VCaP (cell line): ENCODE data around the gene GGACT.

ENCODE experiments used
- H3K27ac ChIP-seq: fragments of 450-650 bp; 2 replicates; pipeline ENCODE4 v1.5.1; 2017
- CTCF ChIP-seq: fragments of 450-650 bp; conservative IDR thresholded peaks from 2 replicates; pipeline ENCODE4 v1.5.1; 2017; ENCODE audit warnings: mild to moderate bottlenecking, moderate library complexity

GGACT gene

GRCh38 chr13:100522618-100523309 is 65.8 kb downstream of the GGACT start:
- TF ChIP-seq CTCF, result no peak
- H3K27ac ChIP-seq, result no peak overlapping the region

- TF ChIP-seq CTCF, result no peak
- H3K27ac ChIP-seq, result no peak overlapping the region
Observed at GRCh38 chr13:100521851-100522617, 66.6 kb downstream of the GGACT start.

- TF ChIP-seq CTCF, result no peak
- H3K27ac ChIP-seq, result no peak overlapping the region
Observed at GRCh38 chr13:100520936-100521850, 67.4 kb downstream of the GGACT start.

- TF ChIP-seq CTCF, result no peak
Observed at GRCh38 chr13:100519626-100520025, 69.0 kb downstream of the GGACT start.

GRCh38 chr13:100518394-100519062 is 70.1 kb downstream of the GGACT start:
- TF ChIP-seq CTCF, result no peak
- H3K27ac ChIP-seq, result no peak overlapping the region

More at GRCh38 chr13:100519626-100520025, 69.0 kb downstream of the GGACT start:
- no peak overlapping the region for H3K27ac ChIP-seq

- H3K27ac ChIP-seq, result no peak overlapping the region
- no peak for TF ChIP-seq CTCF
Observed at GRCh38 chr13:100517728-100518127, 70.9 kb downstream of the GGACT start.
